Liver (tissue), 9 donors: ENCODE data around the gene KIF12. TPM values are rescaled to one million over a fixed set of nuclear protein-coding genes. Genes with fewer than 3 reads are reported as not detected.
A peak's percentile ranks its signal among the peaks of the same experiment; 100 is the strongest.

Source experiments
- DNase-seq: peaks from one replicate; pipeline ENCODE4 v3.0.0-alpha.2; 2017; ENCODE audit warnings: low spot score
- H3K27ac ChIP-seq, 2 donors: one replicate each; pipeline ENCODE4 v1.7.0; 2013; ENCODE audit warnings: inconsistent platforms in 2 of 2, low read length in 2 of 2, control low read depth in 1 of 2, low read depth in 1 of 2, mild to moderate bottlenecking in 1 of 2
- H3K27me3 ChIP-seq, 4 donors: one replicate each; pipeline versions ENCODE4 v1.6.1 to v1.7.0; 2013; ENCODE audit warnings: low read length in 3 of 4, inconsistent platforms in 1 of 4, mild to moderate bottlenecking in 1 of 4, moderate library complexity in 1 of 4; ENCODE audit not compliant: control insufficient read depth in 4 of 4, insufficient read depth in 4 of 4
- H3K36me3 ChIP-seq, 4 donors: one replicate each; pipeline versions ENCODE4 v1.6.1 to v1.7.0; 2013; ENCODE audit warnings: low read length in 3 of 4, mild to moderate bottlenecking in 3 of 4, low read depth in 1 of 4, moderate library complexity in 1 of 4; ENCODE audit not compliant: control insufficient read depth in 4 of 4, insufficient read depth in 3 of 4
- H3K4me1 ChIP-seq, 4 donors: one replicate each; pipeline versions ENCODE4 v1.6.1 to v1.7.0; 2013; ENCODE audit warnings: low read length in 3 of 4, mild to moderate bottlenecking in 3 of 4, moderate library complexity in 1 of 4; ENCODE audit not compliant: control insufficient read depth in 4 of 4, insufficient read depth in 4 of 4
- H3K4me3 ChIP-seq, 3 donors: one replicate each; pipeline versions ENCODE4 v1.6.1 to v1.7.0; 2013; ENCODE audit warnings: low read length in 3 of 3, control low read depth in 1 of 3, low read depth in 1 of 3, mild to moderate bottlenecking in 1 of 3
- H3K9ac ChIP-seq, 2 donors: one replicate each; pipeline ENCODE4 v1.7.0; 2013; ENCODE audit warnings: low read length in 2 of 2, mild to moderate bottlenecking in 2 of 2, moderate library complexity in 2 of 2, control low read depth in 1 of 2, low read depth in 1 of 2
- H3K9me3 ChIP-seq, 4 donors: one replicate each; pipeline versions ENCODE4 v1.6.1 to v1.7.0; 2013; ENCODE audit warnings: low read length in 3 of 4; ENCODE audit not compliant: control insufficient read depth in 4 of 4
- FOXA1 ChIP-seq: IDR thresholded peaks from 2 replicates; pipeline ENCODE4 v1.6.1; 2016; ENCODE audit warnings: antibody characterized with exemption
- FOXA2 ChIP-seq: IDR thresholded peaks from 2 replicates; pipeline ENCODE4 v1.6.1; 2016; ENCODE audit warnings: antibody characterized with exemption
- HNF4A ChIP-seq, 2 donors: conservative IDR thresholded peaks; 2 replicates each; pipeline ENCODE4 v1.6.1; 2016; ENCODE audit warnings: antibody characterized with exemption in 2 of 2, mild to moderate bottlenecking in 2 of 2
- HNF4G ChIP-seq: IDR thresholded peaks from 2 replicates; pipeline ENCODE4 v1.6.1; 2016; ENCODE audit warnings: antibody characterized with exemption
- JUND ChIP-seq, 2 donors: IDR thresholded peaks; 2 replicates each; pipeline ENCODE4 v1.6.1; 2016; ENCODE audit warnings: antibody characterized with exemption in 2 of 2
- NR2F2 ChIP-seq: IDR thresholded peaks from 2 replicates; pipeline ENCODE4 v1.6.1; 2016; ENCODE audit warnings: antibody characterized with exemption
- RAD21 ChIP-seq, 2 donors: IDR thresholded peaks; 2 replicates each; pipeline ENCODE4 v1.6.1; 2016; ENCODE audit warnings: antibody characterized with exemption in 2 of 2, mild to moderate bottlenecking in 2 of 2
- RXRA ChIP-seq, 2 donors: IDR thresholded peaks; 2 replicates each; pipeline ENCODE4 v1.6.1; 2017 to 2018; ENCODE audit warnings: antibody characterized with exemption in 2 of 2, mild to moderate bottlenecking in 1 of 2
- SP1 ChIP-seq: IDR thresholded peaks from 2 replicates; pipeline ENCODE4 v1.6.1; 2018; ENCODE audit warnings: antibody characterized with exemption, mild to moderate bottlenecking
- TAF1 ChIP-seq: conservative IDR thresholded peaks from 2 replicates; pipeline ENCODE4 v1.6.1; 2016; ENCODE audit warnings: antibody characterized with exemption, mild to moderate bottlenecking
- YY1 ChIP-seq: IDR thresholded peaks from 2 replicates; pipeline ENCODE4 v1.6.1; 2016; ENCODE audit warnings: antibody characterized with exemption, mild to moderate bottlenecking
- WGBS: extraction: QIAGEN DNeasy Blood & Tissue Kit; methylation state at CpG from one replicate; pipeline ENCODE4 v1.1.7; 2013; 5-methylcytosine and 5-hydroxymethylcytosine counted together
- polyA plus RNA-seq, 2 donors: library from polyadenylated mRNA; stranded (reverse) in 1 of 2; unstranded in 1 of 2; fragments of 200-250 nt in 1 of 2; fragments of >200 nt in 1 of 2; fragmentation: Nextera tagmentation in 1 of 2; extraction: Ambion mirVana in 1 of 2; gene quantifications; one replicate each; pipeline versions ENCODE4 v1.2.1 to v1.2.3, GENCODE V29; 2013 to 2015
- total RNA-seq, 2 donors: library from RNA; depleted of rRNA; stranded (reverse); fragments of >200 nt; gene quantifications; one replicate each; pipeline ENCODE4 v1.2.3, GENCODE V29; 2014
- TF ChIP-seq, protein P1 (sequence below): IDR thresholded peaks from 2 replicates; pipeline ENCODE4 v1.6.1; 2016; ENCODE audit warnings: antibody characterized with exemption, mild to moderate bottlenecking
- TF ChIP-seq, protein P2 (sequence below): IDR thresholded peaks from 2 replicates; pipeline ENCODE4 v1.6.1; 2016; ENCODE audit warnings: antibody characterized with exemption
- TF ChIP-seq, protein P3 (sequence below): IDR thresholded peaks from 2 replicates; pipeline ENCODE4 v1.6.1; 2016; ENCODE audit warnings: antibody characterized with exemption
- TF ChIP-seq, protein P4 (sequence below): IDR thresholded peaks from 2 replicates; pipeline ENCODE4 v1.6.1; 2016; ENCODE audit warnings: antibody characterized with exemption
- TF ChIP-seq, protein P5 (sequence below): fragments of 150-350 bp; IDR thresholded peaks from 2 replicates; pipeline ENCODE4 v1.5.1; 2017; ENCODE audit warnings: improper control_type of control experiment, low read depth, low read length; ENCODE audit not compliant: missing input control
- donor health status: healthy.
- donor health status: healthy.
- donor health status: healthy.
- donor health status: healthy.
- donor health status: healthy.

Gene KIF12
- total and polyA plus RNA-seq, 4 donors, result 2.9 to 11.8 (median 7.7) TPM

DNA sequence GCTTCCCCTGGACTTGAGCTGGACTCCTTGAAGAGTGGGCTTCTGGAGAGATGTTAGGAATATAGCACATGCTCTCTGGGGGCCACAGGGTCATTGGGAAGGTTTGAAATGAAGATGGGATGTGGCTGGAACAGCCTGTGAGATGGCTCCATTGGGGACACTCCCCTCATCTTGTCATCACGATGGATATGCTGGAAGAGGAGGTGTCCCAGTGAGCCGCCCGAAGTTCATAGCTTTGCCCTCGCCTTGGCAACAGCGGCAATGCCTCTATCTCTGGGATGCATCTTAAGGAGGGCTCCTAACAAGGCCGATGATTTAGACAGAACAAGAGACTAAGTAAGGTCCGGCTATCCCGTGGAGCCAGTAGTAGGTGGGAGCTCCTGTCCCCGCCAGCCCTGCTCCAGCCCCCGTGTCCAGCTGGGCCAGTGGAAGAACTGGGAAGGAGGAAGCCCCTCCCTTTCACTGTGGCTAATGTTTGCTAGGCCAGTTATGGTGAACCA is 44.9 kb downstream of the KIF12 start:
- Histone ChIP-seq H3K27me3 (no peaks in the 10 kb centered on the region), H3K9me3 (no peaks in the 10 kb centered on the region), H3K9ac (no peak overlapping the region), H3K4me1 (no peaks in the 10 kb centered on the region), H3K36me3 (peaks cover 5 to 13% (median 7%) of the 10 kb centered on the region in 4 donors), H3K4me3 (no peak overlapping the region), H3K27ac (no peak overlapping the region)
- no peak for TF ChIP-seq RXRA (IDR thresholded peaks at IDR 0.05)
- no peak for TF ChIP-seq HNF4A (conservative IDR thresholded peaks at IDR 0.05)
- no peak for TF ChIP-seq RAD21 (IDR thresholded peaks at IDR 0.05)
- no peak for TF ChIP-seq YY1
- TF ChIP-seq, protein P1, sequence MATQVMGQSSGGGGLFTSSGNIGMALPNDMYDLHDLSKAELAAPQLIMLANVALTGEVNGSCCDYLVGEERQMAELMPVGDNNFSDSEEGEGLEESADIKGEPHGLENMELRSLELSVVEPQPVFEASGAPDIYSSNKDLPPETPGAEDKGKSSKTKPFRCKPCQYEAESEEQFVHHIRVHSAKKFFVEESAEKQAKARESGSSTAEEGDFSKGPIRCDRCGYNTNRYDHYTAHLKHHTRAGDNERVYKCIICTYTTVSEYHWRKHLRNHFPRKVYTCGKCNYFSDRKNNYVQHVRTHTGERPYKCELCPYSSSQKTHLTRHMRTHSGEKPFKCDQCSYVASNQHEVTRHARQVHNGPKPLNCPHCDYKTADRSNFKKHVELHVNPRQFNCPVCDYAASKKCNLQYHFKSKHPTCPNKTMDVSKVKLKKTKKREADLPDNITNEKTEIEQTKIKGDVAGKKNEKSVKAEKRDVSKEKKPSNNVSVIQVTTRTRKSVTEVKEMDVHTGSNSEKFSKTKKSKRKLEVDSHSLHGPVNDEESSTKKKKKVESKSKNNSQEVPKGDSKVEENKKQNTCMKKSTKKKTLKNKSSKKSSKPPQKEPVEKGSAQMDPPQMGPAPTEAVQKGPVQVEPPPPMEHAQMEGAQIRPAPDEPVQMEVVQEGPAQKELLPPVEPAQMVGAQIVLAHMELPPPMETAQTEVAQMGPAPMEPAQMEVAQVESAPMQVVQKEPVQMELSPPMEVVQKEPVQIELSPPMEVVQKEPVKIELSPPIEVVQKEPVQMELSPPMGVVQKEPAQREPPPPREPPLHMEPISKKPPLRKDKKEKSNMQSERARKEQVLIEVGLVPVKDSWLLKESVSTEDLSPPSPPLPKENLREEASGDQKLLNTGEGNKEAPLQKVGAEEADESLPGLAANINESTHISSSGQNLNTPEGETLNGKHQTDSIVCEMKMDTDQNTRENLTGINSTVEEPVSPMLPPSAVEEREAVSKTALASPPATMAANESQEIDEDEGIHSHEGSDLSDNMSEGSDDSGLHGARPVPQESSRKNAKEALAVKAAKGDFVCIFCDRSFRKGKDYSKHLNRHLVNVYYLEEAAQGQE, result no peak
- TF ChIP-seq TAF1, result no peak
- TF ChIP-seq, protein P2, sequence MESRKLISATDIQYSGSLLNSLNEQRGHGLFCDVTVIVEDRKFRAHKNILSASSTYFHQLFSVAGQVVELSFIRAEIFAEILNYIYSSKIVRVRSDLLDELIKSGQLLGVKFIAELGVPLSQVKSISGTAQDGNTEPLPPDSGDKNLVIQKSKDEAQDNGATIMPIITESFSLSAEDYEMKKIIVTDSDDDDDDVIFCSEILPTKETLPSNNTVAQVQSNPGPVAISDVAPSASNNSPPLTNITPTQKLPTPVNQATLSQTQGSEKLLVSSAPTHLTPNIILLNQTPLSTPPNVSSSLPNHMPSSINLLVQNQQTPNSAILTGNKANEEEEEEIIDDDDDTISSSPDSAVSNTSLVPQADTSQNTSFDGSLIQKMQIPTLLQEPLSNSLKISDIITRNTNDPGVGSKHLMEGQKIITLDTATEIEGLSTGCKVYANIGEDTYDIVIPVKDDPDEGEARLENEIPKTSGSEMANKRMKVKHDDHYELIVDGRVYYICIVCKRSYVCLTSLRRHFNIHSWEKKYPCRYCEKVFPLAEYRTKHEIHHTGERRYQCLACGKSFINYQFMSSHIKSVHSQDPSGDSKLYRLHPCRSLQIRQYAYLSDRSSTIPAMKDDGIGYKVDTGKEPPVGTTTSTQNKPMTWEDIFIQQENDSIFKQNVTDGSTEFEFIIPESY, result no peak
- no peak for TF ChIP-seq HNF4G
- TF ChIP-seq FOXA1, result no peak
- TF ChIP-seq NR2F2, result no peak
- 79% methylated on average over 10 of the region's 10 CpGs for WGBS
- DNase-seq, result peak; percentile 14

DNA sequence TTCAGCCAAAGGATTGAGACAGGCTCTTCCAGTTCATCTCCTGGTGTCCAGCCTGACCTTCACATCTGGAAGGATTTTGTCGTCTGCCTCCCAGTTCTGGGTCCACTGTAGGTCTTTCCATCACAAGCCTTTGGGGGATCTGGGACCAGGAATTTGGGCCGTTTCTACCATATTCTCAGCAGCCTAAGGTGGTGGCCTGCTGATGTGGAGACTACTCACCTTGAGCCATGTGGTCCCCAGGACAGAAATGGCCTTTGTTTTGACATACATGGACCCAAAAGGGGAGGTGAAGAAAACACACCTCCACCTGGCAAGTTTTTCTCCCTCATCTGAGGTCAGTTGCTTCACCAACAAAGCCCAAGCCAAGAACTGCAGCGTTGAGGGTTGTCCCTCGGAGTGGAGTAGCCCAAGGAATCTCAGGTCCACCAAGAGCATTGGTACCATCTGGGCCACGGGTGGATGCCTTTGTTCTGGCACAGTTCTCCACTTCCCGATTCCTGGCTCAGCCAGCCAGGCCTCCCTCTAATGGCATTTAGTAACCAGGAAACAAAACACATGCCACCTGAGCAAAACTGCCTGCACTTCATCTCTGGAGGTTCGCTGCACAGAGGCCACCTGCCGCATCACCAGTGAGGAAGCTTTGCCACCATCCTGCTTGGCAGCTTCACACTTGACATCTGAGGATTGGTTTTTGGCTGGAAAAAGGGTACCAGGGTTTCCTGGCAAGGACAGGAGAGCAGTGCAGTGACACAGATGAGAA is 45.7 kb downstream of the KIF12 start:
- Histone ChIP-seq H3K27me3 (no peaks in the 10 kb centered on the region), H3K27ac (no peak overlapping the region), H3K36me3 (peaks cover 5 to 21% (median 13%) of the 10 kb centered on the region in 4 donors), H3K4me1 (no peaks in the 10 kb centered on the region), H3K4me3 (no peak overlapping the region), H3K9me3 (no peaks in the 10 kb centered on the region), H3K9ac (no peak overlapping the region)
- TF ChIP-seq, protein P3, sequence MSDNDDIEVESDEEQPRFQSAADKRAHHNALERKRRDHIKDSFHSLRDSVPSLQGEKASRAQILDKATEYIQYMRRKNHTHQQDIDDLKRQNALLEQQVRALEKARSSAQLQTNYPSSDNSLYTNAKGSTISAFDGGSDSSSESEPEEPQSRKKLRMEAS, result no peak
- TF ChIP-seq RXRA (IDR thresholded peaks at IDR 0.05) (no peak), SP1 (no peak), FOXA2 (no peak), HNF4G (no peak), JUND (IDR thresholded peaks at IDR 0.05) (no peak), TAF1 (no peak)
- TF ChIP-seq, protein P2, result no peak
- TF ChIP-seq, protein P4, sequence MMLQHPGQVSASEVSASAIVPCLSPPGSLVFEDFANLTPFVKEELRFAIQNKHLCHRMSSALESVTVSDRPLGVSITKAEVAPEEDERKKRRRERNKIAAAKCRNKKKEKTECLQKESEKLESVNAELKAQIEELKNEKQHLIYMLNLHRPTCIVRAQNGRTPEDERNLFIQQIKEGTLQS, result no peak
- TF ChIP-seq, protein P5, sequence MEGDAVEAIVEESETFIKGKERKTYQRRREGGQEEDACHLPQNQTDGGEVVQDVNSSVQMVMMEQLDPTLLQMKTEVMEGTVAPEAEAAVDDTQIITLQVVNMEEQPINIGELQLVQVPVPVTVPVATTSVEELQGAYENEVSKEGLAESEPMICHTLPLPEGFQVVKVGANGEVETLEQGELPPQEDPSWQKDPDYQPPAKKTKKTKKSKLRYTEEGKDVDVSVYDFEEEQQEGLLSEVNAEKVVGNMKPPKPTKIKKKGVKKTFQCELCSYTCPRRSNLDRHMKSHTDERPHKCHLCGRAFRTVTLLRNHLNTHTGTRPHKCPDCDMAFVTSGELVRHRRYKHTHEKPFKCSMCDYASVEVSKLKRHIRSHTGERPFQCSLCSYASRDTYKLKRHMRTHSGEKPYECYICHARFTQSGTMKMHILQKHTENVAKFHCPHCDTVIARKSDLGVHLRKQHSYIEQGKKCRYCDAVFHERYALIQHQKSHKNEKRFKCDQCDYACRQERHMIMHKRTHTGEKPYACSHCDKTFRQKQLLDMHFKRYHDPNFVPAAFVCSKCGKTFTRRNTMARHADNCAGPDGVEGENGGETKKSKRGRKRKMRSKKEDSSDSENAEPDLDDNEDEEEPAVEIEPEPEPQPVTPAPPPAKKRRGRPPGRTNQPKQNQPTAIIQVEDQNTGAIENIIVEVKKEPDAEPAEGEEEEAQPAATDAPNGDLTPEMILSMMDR, result no peak
- WGBS, result 88% methylated on average over 8 of the region's 8 CpGs
- peak; percentile 16 for DNase-seq
